B cell (primary cell): ENCODE results near the gene TSEN34.

ENCODE experiments used
- CTCF ChIP-seq: fragments of 200-600 bp; IDR thresholded peaks from one replicate; pipeline ENCODE4 v1.8.0; 2022; ENCODE audit warnings: antibody characterized with exemption, mild to moderate bottlenecking
- EZH2 ChIP-seq: IDR thresholded peaks from 2 replicates; pipeline ENCODE4 v1.6.1; 2012; ENCODE audit warnings: borderline replicate concordance, low read depth, mild to moderate bottlenecking, moderate library complexity, low read length; ENCODE audit not compliant: insufficient read depth, poor library complexity, severe bottlenecking

DNA sequence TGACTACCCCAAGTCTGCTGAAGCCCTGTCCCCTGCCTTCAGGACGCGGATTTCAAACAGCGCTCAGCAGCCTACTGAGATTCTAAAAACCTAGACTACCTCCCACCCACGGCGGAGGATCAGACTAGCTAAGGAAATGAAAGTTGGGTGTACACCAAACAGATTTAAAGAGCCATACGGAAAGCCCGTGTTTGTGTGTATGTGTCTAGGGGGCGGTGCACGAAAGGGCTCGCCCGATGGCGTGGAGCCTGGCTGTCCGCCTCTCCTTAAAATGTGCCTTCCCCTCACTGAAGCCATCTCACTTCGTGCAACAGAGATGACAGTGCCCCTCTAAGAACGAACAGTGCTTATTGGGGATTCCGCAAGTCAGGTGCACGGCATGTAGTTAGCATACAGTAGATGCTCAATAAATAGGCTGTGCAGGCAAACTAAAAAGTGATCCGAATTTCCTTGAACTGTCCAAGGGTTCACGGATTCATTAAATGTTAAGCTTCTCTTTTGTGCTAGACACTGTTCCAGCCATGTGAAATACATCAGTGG, 32.2 kb upstream of the TSEN34 start:
- no peak for TF ChIP-seq CTCF
- TF ChIP-seq EZH2: no peak
